ENCODE data around the gene FBXO3.

- no peak for TF ChIP-seq POLR2A (IDR thresholded peaks at IDR 0.05; ENCODE audit: low read depth, low read length)
- TF ChIP-seq POLR2AphosphoS5 (IDR thresholded peaks at IDR 0.05; ENCODE audit: low read depth, low read length): no peak
- TF ChIP-seq TAF1 (IDR thresholded peaks at IDR 0.05; ENCODE audit: low read depth, low read length): no peak
- TF ChIP-seq POU2F2 (IDR thresholded peaks at IDR 0.05; ENCODE audit: low read depth, low read length): no peak
- TF ChIP-seq SPI1 (IDR thresholded peaks at IDR 0.05; ENCODE audit: low read depth, low read length): no peak
- TF ChIP-seq PAX5 (IDR thresholded peaks at IDR 0.05; ENCODE audit: insufficient read depth, low read length, severe bottlenecking): no peak
These were observed 3.6 kb upstream of the FBXO3 start for GRCh38 chr11:33777906-33778305.

Data from GM12891 (cell line).